Measurements from ENCODE around the gene ITGAL. TPM values are rescaled to one million over a fixed set of nuclear protein-coding genes. Genes with fewer than 3 reads are reported as not detected.

ITGAL gene
- total RNA-seq, 4 donors from 2014 or later: 1.3 to 16.5 (median 4.1) TPM

DNA sequence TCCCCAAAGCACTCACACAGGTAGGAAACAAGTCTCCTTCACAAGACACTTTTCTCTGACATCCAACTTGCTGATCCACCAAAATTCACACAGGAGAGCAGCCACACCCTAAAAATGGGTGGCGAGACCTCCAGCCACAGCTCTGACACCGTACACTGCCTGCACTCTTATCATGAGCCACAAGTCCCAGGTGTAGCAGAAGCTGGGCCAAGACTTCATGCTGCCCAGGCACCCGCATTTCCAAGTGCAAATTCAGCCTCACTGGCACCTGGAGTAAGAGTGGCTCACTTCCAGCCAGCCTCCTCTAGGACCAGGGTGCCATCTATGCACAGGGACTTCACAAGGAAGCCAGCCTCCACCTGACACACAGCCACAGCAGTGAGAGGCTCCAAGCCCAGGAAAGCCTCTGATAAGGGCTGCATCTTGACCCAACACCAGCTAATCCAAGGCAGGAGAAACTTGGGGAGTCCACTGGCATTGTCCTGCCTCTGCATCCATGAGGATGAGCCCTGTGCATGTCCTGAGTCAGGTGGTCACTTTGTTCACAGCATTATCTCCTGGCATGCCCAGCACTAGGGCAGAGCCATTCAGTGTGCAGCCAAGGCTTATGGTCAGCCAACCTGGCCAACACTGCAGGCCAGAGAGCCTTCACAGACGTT, 56.4 kb downstream of the ITGAL start:
- TF ChIP-seq, protein P1, sequence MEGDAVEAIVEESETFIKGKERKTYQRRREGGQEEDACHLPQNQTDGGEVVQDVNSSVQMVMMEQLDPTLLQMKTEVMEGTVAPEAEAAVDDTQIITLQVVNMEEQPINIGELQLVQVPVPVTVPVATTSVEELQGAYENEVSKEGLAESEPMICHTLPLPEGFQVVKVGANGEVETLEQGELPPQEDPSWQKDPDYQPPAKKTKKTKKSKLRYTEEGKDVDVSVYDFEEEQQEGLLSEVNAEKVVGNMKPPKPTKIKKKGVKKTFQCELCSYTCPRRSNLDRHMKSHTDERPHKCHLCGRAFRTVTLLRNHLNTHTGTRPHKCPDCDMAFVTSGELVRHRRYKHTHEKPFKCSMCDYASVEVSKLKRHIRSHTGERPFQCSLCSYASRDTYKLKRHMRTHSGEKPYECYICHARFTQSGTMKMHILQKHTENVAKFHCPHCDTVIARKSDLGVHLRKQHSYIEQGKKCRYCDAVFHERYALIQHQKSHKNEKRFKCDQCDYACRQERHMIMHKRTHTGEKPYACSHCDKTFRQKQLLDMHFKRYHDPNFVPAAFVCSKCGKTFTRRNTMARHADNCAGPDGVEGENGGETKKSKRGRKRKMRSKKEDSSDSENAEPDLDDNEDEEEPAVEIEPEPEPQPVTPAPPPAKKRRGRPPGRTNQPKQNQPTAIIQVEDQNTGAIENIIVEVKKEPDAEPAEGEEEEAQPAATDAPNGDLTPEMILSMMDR (IDR thresholded peaks at IDR 0.05; ENCODE audit: low read depth): no peak

DNA sequence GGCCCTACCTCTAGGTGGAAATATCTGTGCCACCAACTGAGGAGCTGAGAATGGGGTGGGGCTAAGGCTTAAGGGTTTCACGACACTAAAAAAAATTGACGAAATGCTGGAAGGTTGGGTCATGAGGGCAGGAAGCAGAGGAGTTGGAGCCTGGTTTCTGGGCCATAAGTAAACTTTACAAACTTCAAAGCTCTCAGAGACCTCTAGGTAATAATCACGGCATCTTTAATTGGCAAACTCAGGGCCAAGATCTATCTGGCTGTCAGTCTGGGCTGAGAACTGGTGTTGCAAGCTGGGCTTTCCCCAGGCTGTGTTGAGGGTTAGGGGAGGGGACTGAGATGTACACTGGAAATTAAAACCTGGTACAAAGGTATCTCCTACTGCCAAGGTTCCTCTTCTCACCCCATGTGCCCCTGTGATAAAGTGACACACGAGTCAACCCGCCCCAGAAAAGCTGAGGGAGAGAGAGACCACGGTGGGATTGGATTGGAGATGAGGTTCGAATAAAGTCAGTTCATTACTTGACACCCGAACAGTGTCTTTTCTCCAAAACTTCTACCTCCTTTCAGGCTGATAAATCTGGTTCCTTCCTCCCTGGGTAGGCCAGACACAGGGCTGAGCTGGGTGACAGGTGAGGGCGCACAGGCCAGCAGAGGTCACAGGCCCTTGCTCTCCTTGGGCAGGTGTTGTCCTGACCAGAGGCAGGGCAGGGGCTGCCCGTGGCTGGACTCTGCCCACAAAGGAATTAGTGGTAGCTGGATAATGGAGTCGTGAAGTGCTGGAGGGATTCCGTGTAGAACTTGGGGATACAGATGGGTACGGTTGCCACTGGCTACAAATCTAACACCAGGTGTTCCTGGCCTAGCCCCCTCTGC, 57.9 kb downstream of the ITGAL start:
- TF ChIP-seq, protein P1 (IDR thresholded peaks at IDR 0.05; ENCODE audit: low read depth): no peak

DNA sequence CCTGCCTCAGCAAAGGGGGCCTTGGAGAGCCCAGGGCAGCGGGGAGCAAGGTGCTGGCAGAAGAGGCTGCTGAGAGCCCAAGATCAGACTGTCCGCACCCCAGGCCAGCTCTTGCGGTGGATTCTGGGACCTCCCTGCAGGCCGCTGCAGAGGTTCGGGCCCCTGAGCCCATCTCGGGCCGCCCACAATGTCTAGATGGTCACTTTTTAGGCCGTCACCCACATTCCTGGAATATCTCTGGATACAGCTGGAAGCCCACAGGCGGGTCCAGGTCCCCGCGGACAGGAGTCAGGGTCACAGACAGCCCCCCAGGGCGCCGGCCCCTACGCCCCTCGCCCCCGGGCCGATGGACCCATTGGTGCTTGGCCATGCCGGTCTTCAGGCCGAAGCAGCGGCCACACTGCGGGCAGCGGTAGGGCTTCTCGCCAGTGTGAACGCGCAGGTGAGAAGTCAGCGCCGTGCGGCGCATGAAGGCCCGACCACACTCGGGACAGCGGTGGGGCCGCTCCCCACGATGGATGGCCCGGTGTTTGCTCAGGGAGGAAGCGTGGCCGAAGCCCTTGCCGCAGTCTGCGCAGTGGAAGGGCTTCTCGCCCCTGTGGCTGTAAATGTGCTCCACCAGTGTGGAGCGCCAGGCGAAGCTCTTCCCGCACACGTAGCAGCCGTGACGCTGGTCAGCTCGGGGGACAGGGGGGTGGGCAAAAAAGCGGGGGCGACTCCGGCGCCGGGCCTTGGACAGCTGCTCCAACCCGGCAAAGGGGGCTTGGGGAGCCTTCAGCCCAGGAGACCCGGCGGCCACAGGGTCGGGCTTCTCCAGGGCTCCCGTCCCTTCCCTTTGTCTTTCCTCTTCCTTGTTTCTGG, 60.0 kb downstream of the ITGAL start:
- TF ChIP-seq, protein P1 (IDR thresholded peaks at IDR 0.05; ENCODE audit: low read depth): no peak

DNA sequence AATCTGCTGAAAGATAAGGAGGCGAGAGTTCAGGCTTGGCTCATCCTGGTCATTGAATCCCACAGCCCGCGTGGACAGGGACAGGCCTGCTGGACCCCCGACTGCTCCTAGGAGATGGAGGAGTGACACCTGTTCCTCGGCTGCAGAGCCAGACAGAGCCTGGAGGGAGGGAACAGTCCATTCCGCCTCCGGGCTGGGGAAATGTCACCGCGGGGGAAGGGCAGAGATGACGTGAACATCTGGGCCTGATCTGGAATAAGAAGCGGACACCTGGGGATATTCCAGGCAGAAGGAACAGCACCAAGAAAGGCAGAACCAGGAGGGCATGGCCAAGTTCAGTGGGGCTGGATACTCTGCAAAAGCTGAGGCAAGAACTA, 60.6 kb downstream of the ITGAL start:
- TF ChIP-seq, protein P1 (IDR thresholded peaks at IDR 0.05; ENCODE audit: low read depth): no peak

DNA sequence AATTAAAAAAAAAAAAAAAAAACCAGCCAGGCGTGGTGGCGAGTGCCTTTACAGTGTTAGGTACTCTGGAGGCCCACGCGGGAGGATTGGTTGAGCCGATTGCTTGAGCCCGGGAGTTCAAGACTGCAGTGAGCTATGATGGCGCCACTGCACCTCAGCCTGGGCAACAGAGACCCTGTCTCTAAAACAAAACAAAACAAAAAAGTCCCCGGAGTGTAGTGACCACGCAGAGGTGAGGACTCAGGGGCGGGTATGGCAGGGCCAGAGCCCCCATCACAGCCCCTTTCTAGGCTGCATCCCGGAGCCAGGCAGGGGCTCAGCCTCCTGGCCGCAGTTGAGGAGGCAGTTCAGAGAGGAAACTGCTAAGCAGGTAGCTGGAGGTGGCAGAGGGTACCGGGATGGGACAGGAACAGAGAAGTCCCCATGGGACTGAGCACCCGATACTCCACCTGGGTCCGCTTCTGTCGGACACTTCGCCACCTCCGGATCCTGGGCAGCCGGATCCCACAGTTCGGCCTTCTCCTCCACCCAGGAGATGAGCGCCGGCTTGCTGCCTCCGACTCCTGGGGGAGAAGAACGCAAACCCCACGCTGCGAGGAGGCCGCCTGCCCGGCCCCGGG, 61.3 kb downstream of the ITGAL start:
- TF ChIP-seq, protein P1 (IDR thresholded peaks at IDR 0.05; ENCODE audit: low read depth): no peak

DNA sequence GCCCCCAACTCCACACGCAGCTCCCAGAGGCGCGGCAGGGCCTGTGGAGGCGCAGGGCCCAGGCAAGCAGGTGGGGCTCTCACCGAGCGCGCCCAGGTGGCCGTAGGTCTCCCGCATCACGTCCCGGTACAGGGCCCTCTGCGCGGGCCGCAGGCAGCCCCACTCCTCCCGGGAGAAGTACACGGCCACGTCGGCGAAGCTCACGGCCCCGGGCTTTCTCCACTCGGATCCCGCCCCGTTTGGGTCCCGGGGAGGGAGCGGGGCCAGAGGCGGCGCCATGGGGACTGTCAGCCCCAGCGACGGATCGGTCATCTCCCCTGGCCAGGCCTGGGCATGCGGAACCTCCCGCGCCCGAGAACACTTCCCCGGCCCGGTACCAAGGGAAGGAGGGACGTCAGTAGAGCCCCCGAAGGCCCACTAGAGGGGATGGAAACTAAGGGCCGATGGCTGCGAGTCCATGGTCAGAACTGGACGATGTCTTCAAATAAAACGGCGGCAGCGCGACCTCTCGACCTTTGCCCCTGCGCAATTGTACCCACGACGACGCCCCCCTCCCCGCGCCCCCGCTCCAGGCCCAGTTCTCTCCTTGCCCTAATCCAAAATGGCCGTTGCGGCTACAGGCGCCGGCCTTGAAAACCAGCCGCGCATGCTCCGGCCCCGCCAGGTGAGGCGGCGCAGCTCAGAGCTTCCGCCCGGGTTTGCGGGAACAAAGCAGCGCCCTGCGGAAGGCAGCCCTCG, 62.0 kb downstream of the ITGAL start, which contains the start of gene ZNF747:
TSS of gene ZNF747 (minus strand) at position 491 of the 738 bp plus-strand sequence. CDS start at position 312, 179 bp downstream.
- TF ChIP-seq, protein P1 (IDR thresholded peaks at IDR 0.05; ENCODE audit: low read depth): no peak

Data from subcutaneous adipose tissue (tissue), 4 donors.